Measurements from ENCODE around the gene AFF1. TPM values are rescaled to one million over a fixed set of nuclear protein-coding genes. Genes with fewer than 3 reads are reported as not detected.
"Not testable (repeated sequence)": the region's sequence is repeated elsewhere in the genome, so short reads cannot be mapped to it uniquely, and the experiment has no call there.

Gene AFF1
- total RNA-seq, 1 experiment from 2014 or later: 17.1 TPM

DNA sequence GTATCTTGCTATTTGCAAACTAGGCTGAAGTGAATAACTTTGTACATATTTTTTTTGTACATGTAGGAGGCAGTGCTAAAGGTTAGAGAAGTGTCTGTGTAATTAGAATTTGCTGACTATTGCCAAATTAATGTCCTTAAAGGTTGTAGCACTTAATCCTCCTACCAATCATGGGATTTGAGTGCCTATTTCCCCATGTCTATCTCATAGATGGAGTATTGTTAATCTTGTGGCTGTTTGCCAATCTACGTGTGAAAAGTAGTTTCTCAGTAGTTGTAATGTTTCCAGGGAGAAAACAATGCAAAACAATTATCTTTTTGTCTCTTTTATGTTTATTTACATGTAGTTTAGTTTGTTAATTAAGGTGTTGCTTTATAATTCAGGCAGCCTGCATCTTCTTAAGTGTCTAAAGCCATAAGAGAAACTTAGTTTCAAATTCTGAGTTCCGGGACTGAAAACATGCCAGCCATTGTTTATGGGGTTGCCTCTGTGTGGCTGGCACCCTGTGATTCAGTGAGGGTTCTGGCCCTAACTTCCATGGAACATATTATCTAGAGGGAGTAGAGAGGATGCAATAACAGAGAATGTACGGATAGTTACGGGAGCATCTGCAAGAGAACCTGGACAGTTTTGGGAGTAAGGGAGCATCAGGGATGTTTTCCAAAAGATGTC is 143.2 kb downstream of the AFF1 start:
- no peak for DNase-seq (ENCODE audit: low read depth)

DNA sequence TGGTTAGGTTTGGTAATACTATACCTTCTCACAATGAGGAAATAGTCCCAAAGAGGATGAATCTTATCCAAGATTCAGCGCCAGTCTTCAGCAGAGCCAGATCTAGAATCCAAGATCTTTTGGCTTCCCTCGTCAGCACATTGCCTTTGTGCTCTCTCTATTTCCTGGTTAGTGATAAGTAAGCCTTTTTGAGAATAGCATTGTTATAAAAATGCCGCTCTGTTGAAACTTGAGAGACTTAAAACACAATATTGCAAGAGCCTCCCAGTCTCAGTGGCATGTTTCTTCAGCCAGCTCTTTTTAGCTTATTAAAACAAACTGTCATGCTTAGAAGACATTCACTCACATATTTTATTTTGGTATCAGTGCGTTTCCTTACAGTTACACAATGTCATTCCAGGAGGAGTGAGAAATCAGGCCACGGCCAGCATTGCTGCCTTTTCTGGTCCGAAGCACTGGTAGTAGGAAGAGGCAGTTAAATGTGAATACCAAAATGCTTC is 144.2 kb downstream of the AFF1 start:
- DNase-seq (ENCODE audit: low read depth): no peak

DNA sequence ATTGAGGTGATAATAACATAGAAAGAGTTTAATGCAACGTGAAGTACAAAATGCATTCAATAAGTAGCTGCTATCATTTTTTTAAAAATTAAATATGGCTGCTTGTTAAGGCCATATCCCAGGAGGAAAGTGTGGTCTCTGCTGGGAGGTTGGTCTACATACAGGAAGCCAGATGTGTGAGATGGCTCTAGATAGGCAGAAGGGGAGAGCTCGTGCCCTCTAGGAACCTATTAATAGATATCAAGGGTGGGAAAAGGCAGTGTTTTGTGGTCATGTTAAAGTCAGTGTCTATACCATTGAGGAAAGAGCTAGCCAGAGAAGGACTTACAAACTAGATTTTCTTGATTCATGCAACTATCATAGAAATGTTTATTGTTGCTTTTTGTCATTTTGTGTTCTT is 145.2 kb downstream of the AFF1 start:
- no peak for DNase-seq (ENCODE audit: low read depth)

DNA sequence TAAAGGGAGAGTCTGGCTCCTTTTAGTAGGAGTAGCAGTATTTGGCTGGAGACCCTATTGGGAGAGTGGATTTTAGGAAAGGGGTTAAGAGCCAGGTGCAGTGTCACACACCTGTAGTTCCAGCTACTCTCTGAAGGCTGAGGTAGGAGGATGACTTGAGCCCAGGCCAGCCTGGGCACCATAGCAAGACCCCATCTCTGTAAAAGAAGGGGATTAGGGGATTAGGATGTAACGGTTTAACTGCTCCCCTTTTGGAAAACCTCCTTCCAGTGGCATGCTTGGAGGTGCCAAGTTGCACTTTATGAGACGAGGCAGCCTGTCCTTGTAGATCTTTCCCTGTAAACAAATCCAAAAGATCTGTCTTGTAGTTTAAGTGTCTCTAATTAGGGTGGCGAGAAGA is 145.7 kb downstream of the AFF1 start:
- no peak for DNase-seq (ENCODE audit: low read depth)

DNA sequence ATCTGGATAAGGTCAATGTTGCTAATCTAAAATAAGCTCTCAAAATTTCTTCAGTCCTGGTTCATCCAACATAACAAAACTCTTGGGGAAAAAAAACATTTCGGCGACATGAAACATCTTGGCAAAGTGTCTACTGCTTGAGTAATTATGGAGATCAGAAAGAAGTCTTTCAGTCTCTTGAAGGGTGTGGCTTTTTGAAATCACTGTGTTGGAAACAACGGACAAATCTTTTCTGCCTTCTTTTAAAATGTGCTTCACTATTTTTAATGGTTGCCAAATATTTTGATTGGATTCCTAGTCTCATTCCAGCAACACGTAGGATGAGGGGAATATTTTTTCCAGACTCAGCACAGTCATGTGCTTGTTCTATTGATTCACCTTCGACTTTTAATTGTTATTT is 147.0 kb downstream of the AFF1 start:
- DNase-seq (ENCODE audit: low read depth): no peak

DNA sequence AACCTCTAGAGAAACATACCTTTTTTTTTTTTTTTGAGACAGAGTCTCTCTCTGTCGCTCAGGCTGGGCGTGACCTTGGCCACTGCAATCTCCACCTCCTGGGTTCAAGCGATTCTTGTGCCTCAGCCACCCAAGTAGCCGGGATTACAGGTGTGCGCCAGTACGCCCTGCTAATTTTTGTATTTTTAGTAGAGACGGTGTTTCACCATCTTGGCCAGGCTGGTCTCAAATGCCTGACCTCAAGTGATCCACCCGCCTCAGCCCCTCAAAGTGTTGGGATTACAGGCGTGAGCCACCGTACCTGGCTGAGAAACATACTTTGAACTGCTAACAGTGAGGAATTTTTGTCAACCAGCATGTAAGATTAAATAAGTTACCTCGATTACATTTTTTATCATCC is 150.9 kb downstream of the AFF1 start:
- not testable (repeated sequence) for DNase-seq (ENCODE audit: low read depth)

DNA sequence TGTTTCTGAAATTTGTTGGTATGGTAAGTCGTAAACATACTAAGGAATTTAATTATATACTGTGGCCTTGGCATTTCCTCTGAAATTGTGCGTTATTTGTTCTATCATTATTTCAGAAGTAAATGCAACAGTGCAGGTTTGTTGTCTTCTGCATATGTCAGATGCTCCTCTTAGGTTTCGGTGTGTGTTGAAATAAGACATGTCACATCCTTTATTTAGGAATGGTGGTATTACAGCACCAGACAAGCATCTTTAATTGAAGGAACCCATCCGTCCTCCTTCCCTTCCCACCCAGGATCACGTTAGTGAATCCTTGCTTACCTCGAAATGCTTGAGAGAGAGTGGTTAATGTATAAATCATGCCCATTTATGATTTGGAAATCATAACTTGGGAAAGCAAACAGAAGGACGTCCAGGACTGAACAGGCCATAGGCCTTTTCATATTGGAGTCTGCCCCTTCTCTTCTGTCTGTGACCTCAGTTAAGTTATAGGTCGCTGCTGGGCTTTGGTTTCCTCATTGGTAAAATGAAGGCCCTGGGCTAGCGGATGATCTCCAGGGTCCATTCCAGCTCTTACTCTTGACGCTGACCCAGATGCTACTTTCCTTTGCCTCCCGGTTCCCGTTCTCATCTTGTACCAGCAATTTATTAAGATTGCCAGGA is 151.5 kb downstream of the AFF1 start:
- no peak for DNase-seq (ENCODE audit: low read depth)

DNA sequence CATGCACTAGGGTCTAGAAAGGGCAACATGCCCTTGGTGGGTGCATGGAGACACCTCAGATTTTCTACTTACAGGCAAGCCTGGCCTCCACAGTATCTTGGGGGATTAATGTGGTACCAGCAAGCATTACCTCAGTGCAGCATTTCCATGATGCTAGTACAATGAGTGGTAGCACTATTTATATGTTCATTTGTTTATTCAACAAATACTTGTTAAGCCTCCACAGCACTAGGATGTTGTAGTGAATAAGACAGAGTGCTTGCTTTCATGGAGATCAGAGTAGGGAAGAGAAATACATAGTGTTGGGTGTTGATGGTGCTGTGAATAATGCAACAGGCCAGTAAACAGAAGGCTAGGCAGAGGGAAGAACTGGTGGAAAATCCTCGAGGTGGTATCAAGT is 152.2 kb downstream of the AFF1 start:
- DNase-seq (ENCODE audit: low read depth): no peak

DNA sequence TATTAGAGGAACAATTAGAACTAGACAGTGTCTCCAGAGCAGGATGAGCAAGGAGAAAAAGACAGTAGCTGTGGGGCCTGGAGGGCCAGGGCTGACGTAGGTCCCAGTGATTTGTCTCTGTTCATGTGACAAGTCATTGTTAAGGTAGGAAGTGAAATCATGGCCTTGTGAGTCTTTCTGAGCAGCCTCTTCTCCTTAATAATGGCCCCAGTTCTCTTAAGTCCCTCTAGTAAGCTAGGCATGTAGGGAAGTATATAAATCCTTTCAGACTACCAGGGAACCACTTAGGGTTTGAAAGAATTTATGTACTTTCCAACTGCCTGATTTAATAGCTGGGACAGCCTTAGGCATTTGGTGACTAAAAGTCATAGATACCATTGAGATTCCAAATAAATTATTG is 152.6 kb downstream of the AFF1 start:
- DNase-seq (ENCODE audit: low read depth): no peak

DNA sequence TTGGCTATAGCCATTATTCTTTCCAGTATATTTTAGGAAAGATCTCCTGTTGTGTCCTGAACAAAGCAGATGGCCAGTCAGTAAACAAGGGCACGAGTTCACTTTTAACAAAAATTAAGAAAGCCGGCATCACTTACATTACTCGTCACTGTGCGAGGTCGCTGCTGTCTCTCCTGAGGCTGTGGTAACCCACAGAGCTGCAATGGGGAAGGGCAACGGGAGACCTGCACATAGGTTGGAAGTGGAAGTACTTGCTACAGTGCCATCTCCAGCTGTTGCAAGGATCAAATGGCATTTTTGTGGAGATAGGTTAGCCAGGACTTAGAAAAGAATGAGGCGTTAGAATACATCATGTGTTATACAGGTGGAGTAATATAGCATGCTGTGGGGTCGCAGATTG is 153.4 kb downstream of the AFF1 start:
- no peak for DNase-seq (ENCODE audit: low read depth)

DNA sequence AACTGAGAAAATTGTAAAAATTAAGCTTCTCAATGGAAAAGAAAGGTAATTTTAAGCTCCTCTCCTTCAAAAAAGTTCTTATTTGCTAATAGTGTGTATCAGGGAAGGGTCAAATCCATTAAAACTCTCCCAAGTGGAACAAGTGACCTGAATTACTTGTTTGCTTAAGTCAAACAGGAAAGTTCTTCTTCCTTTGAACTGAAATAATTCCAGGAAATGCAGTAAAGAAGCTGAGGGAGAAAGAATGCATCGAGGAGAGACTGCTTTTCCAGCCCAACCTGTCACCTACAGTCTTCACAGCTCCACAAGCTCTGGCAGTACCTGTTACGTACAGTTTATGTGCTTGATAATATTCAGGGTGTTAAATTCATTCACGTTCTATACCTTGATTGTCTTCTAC is 154.6 kb downstream of the AFF1 start:
- no peak for DNase-seq (ENCODE audit: low read depth)

DNA sequence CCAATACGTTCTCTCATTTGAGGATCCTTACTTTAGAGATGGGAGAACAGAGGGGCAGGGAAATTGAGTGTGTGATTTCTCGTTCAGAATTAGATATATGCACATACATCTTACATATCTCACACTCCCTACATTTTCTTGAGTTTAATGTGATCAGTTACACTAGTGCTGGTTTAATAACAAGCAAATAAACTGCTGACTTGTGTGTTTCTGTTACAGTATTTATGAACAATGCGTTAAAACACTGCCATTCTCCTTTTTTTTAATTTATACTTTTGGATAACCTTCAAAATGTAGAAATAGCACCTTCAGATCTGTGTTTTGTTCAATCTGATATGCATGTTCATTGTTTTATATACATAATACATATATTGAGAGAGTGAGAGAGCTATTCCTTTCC is 155.5 kb downstream of the AFF1 start:
- DNase-seq (ENCODE audit: low read depth): no peak

DNA sequence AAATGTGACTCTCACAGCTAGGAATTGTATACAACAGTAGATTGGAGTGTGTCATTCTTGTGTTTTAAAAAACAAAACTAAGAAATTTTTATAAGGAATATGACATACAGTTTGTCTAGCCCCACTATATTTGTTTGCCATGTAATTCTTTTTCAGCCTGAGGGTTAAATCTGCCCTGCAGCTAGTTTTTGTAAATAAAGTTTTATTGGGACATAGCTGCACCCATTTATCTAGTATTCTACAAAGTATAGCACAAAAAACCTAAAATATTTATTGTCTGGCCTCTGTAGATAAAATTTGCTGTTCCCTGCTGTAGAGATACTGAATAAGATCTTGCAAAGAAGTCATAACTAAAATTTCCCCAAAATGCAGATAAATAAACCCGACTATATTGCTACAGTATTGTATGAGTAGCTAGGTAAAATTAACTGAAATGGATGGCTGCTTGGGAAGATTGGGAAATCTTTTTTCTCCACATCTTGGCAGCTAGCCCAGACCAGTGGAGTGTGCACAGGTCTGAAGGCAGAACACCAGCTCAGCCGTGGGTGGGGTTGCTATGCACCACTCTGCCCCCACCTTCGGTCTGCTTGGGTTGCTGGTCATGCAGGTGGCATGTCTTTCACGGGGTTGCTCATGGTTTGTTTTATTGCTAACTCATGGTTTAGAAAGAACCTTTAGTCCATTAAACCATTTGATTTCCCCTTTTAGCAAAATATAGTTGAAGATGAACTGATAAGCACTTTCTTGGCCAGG is 157.8 kb downstream of the AFF1 start:
- peak; percentile 90 for DNase-seq (ENCODE audit: low read depth)

DNA sequence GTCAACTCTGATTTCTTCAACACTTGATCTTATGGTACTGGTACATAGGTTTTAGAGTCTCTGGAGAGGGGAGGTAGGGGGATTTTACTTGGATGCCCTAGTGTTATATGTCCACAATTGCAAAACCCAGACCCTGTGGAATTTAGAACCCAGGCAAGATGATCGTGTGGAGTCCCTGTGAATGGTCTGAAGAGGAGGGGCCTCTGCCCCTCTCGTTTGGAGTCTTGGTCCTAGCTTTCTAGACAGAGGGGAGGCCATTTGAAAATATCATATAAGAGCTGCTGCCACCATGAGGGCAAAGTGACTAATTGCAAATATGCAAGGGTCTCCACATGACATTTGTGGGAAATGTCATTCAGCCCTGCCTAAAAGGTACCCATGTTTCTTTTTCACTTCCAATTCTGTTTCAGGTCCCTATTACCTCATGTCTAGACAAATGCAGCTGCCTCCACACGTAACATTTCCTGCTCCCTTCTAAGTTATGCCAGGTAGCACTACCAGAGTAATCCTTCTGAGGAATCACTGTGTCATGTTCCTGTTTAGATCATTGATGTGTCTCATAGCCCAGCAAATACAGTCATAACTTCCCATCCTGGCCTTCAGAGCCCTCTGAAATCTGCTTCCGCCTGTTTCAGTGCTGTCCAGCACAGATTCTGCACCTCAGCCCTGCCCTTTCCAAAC is 158.8 kb downstream of the AFF1 start:
- DNase-seq (ENCODE audit: low read depth): peak; percentile 50

DNA sequence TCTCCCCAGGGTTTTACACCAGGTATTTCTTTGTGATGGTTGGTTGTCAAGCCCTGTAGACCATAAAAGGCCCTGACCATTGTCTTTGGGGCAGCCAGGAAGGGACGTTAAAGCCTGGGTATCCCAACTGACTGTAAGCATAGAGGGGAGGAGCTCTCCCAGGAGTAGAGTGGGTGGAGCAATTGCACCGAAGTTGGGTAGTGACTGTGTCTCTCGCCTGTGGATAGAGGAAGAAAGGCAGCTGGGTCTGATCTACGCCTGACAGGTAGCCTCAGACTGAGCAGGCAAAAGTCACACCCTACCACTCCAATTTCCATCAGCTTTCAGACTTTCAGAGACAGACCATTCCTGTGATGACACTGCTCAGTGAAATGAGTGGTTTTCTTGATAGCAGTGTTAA is 162.3 kb downstream of the AFF1 start:
- DNase-seq (ENCODE audit: low read depth): no peak

DNA sequence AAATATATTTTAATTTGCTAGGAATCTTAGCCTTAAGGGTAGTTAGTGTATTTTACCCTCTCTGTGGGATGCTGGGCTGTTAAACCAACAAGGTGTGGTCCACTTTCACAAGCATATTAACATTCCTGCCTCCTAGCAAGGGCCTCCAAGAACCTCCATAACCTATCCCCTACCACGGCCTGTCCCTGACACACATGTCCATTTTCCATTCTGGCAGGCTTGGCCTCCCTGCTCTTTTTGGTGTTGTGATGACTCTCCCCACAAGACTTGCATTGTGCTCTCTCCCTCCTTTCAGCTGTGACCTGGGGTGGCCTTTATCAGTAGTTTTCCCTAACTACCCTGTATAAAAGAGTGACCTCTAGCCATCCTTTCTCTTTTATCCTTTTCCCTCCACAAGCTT is 165.4 kb downstream of the AFF1 start:
- no peak for DNase-seq (ENCODE audit: low read depth)

DNA sequence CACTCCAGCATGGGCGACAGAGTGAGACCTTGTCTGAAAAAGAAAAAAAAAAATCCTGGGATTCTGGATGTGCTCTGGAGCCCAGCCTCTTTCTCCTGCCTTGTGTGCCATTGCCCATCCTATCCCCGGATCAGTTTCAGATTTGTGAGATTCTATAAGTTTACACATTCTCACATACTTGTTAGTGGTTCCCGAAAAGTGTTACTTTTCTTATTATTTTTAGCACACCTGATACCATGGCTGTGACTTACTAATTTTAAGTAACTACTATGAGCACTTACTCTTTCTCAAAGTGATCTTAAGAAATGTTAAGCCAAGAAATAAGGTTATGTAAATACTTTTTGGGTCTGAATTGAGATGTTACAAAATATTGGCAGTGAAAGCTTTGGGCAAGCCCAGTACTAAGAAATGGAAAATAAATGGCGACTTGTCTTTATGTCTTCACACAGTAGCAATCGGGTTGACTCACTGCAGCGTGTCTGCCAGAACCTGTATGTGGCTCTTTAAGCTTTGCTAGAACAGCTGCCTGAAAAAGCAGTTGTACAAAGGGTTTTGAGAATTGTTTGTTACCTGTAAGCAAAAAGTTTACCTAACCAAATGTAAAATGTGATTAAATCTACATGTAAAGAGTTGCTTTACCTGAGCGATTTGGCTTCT is 166.9 kb downstream of the AFF1 start:
- DNase-seq (ENCODE audit: low read depth): no peak

DNA sequence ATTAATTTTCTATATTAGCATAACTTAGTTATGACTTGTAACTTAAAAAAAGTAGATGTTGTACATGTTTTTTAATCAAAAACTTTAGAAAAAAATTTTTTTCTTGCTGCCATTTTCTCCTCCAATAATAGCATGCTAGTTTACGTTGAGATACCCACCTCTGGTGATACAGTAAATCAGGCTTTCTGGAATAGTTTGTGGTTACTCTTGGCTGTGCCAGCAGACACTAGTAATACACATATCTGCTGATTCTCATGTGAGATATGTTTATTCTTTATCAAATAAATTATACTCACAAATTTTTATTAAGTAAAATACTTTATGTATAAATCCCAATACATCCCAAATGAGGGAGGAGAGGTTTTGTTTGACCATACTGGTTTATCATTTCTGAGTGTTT is 168.3 kb downstream of the AFF1 start:
- DNase-seq (ENCODE audit: low read depth): no peak

DNA sequence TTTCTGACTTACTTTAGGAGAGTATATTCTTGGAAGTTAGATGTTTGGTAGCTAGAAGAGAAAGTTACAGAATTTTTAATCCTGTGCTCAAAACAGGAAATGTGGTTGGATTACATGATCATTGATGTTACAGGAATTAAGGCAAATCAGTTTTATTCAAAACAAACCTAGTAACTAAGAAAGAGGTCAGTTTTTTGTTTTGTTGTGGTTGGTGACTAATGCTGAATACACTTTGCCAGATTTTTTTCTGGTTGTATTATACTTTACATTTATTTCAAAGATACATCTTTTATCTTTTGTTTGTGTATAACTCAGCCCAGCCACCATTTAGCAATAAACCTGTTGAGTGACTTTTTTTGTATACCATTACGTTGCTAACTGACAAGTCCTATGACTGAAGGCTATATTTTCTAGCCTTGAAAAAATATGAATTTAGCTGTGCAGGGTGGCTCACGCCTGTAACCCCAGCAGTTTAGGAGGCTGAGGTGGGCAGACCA is 168.9 kb downstream of the AFF1 start:
- peak; percentile 82 for DNase-seq (ENCODE audit: low read depth)

DNA sequence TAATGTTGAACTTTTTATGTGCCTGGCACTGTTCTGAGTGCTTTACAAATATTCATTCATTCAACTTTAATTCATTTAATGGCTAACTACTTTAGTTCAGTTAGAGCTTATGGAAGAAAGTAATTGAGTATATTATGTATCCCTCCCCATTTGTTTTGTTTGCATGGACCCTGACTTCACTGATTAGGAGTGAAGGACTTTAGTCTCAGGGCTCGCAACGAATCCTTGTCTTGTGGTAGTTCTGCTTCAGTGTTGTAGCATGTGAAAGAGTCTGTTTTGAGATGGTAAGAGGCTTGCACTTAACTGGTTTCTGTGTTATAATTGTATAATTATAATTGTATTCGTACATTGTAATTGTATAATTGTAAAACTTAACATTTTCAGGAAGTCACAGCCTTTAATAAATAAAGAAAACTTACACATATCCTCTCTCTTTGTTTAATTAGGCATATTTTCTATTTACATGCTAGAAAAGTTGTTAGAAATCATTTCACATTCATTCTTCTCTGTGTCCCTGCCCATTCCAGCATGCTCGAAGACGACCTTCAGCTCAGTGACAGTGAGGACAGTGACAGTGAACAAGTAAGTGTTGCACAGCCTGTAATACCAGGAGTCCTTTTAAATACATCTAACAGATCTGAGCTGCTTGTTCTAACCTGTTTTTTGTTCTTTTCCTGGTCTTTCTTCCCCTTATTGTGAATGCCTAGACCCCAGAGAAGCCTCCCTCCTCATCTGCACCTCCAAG is 170.5 kb downstream of the AFF1 start:
- DNase-seq (ENCODE audit: low read depth): no peak

DNA sequence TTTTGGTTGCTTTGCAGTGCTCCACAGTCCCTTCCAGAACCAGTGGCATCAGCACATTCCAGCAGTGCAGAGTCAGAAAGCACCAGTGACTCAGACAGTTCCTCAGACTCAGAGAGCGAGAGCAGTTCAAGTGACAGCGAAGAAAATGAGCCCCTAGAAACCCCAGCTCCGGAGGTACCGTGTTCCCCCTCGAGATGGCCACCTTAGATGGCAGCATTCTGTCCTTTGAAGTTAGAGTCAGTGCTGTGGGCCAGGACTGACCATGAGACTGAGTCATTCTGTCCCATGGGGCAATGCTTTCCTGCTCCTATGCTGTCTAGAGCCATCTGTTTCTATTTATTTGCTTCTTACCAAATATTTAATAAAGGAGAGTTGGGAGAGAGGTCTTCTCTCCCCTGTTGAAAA is 173.3 kb downstream of the AFF1 start:
- peak; percentile 93 for DNase-seq (ENCODE audit: low read depth)
